Calu3 (cell line): ENCODE data around the gene DPF3. TPM values are rescaled to one million over a fixed set of nuclear protein-coding genes. Genes with fewer than 3 reads are reported as not detected.

Source experiments
- BruUV-seq: library from RNA; stranded (reverse); fragments of 400-500 nt; replicated peaks from 2 replicates; lab custom pipeline; 2021; lab: Mats Ljungman, UMichigan
- CTCF ChIA-PET: fragments of 300-600 bp; sonication (Branson Sonifier 250); formaldehyde crosslinking; loops from one replicate; lab custom pipeline; 2022; ENCODE audit warnings: antibody characterized with exemption; lab: Charles Lee
- DNase-seq: peaks from one replicate; pipeline ENCODE4 v3.0.0; 2022
- H3K27ac Mint-ChIP-seq: one replicate; pipeline ENCODE4 v1.8.0; 2022; ENCODE audit warnings: mixed read lengths; ENCODE audit not compliant: unreplicated experiment
- H3K27me3 Mint-ChIP-seq: one replicate; pipeline ENCODE4 v1.8.0; 2022; ENCODE audit warnings: mixed read lengths; ENCODE audit not compliant: unreplicated experiment
- H3K36me3 Mint-ChIP-seq: one replicate; pipeline ENCODE4 v1.8.0; 2022; ENCODE audit warnings: mild to moderate bottlenecking, moderate library complexity, mixed read lengths; ENCODE audit not compliant: insufficient read depth, unreplicated experiment
- H3K4me1 Mint-ChIP-seq: one replicate; pipeline ENCODE4 v1.8.0; 2022; ENCODE audit warnings: mild to moderate bottlenecking, low read depth, mixed read lengths; ENCODE audit not compliant: unreplicated experiment
- H3K4me3 Mint-ChIP-seq: one replicate; pipeline ENCODE4 v1.8.0; 2022; ENCODE audit warnings: mild to moderate bottlenecking, low read depth, moderate library complexity, mixed read lengths; ENCODE audit not compliant: unreplicated experiment
- H3K9me3 Mint-ChIP-seq: one replicate; pipeline ENCODE4 v1.8.0; 2022; ENCODE audit warnings: low read depth, mixed read lengths; ENCODE audit not compliant: unreplicated experiment
- intact Hi-C: fragments of 100-400 bp; cut with micrococcal nuclease; formaldehyde crosslinking; loops from one replicate; pipeline ENCODE4 v1.10.0; 2022; ENCODE audit not compliant: unreplicated experiment
- total RNA-seq: library from RNA; stranded (reverse); gene quantifications from 2 replicates; pipeline ENCODE4 v1.2.3, GENCODE V29; 2022
- TF ChIP-seq, protein P1 (sequence below): fragments of 200-600 bp; IDR thresholded peaks from one replicate; pipeline ENCODE4 v1.8.0; 2022; ENCODE audit warnings: antibody characterized with exemption; ENCODE audit not compliant: unreplicated experiment

The DPF3 gene
- total RNA-seq, 1 experiment from 2014 or later: 9.6 TPM

DNA sequence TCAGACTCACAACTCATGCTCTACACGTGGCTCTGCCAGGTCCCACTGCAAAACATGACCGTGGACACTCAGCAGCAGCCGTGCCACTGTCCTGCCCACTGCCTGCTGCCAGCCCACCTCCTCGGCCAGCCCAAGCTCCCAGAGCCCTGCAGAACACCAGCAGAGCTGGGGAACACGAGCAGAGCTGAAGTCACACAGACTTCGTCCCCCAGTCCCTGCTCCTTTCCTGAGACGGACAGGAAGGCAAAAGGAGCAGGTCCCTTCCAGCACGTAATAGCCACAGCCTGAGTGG, 152.1 kb downstream of the DPF3 start:
- intact Hi-C loops: no loop called here
- TF ChIP-seq, protein P1, sequence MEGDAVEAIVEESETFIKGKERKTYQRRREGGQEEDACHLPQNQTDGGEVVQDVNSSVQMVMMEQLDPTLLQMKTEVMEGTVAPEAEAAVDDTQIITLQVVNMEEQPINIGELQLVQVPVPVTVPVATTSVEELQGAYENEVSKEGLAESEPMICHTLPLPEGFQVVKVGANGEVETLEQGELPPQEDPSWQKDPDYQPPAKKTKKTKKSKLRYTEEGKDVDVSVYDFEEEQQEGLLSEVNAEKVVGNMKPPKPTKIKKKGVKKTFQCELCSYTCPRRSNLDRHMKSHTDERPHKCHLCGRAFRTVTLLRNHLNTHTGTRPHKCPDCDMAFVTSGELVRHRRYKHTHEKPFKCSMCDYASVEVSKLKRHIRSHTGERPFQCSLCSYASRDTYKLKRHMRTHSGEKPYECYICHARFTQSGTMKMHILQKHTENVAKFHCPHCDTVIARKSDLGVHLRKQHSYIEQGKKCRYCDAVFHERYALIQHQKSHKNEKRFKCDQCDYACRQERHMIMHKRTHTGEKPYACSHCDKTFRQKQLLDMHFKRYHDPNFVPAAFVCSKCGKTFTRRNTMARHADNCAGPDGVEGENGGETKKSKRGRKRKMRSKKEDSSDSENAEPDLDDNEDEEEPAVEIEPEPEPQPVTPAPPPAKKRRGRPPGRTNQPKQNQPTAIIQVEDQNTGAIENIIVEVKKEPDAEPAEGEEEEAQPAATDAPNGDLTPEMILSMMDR: no peak
- H3K36me3 Mint-ChIP-seq: no peaks in the 10 kb centered on the region
- no peak overlapping the region for H3K27ac Mint-ChIP-seq
- no peak for DNase-seq
- H3K4me3 Mint-ChIP-seq: no peak overlapping the region
- BruUV-seq: no TSS peak
- H3K4me1 Mint-ChIP-seq: no peaks in the 10 kb centered on the region
- CTCF ChIA-PET: no interaction called here
- H3K27me3 Mint-ChIP-seq: no peaks in the 10 kb centered on the region
- H3K9me3 Mint-ChIP-seq: no peaks in the 10 kb centered on the region

DNA sequence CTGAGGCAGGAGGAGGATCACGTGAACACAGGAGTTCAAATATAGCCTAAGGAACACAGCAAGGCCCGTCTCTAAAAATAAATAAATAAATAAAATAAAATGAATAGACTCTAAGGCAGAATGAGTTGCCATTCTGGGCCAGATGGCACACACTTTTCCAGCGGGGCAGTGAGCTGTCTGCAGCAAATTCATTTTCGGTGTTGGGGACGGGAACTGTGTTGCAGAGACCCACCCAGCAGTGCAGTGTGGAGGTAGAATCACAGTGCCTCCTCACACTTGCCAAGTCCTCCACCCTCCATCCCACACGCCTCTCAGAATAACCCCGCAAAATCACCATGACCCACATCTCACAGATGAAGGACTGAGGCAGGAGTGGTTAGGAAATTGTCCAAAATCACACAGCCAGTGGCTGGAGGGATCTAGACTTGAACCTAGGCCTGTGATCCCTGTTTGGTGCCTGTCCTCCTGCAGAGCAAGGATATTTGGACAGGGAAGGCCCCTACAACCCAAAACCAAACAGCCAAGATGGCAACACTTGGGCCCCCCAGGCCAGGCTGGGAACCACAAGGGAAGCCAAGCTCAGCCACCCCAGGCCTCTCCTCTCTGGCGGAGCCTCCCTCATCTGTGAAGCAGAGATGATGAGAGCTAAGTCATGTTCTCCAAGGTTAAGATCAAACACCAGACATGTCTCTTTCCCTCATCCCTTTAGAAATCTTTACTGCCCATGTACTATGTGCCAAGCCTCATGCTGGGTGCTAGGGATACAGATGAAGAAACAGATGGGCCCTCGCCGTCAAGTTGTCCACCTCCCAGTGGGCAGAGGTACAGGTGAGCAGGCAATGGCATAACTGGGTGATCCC, 152.7 kb downstream of the DPF3 start:
- intact Hi-C loops: no loop called here
- no peak for DNase-seq
- H3K27ac Mint-ChIP-seq: no peak overlapping the region
- no peaks in the 10 kb centered on the region for H3K27me3 Mint-ChIP-seq
- H3K9me3 Mint-ChIP-seq: no peaks in the 10 kb centered on the region
- no peak overlapping the region for H3K4me3 Mint-ChIP-seq
- H3K36me3 Mint-ChIP-seq: no peaks in the 10 kb centered on the region
- H3K4me1 Mint-ChIP-seq: no peaks in the 10 kb centered on the region
- TF ChIP-seq, protein P1: no peak
- no TSS peak for BruUV-seq
- CTCF ChIA-PET: no interaction called here

DNA sequence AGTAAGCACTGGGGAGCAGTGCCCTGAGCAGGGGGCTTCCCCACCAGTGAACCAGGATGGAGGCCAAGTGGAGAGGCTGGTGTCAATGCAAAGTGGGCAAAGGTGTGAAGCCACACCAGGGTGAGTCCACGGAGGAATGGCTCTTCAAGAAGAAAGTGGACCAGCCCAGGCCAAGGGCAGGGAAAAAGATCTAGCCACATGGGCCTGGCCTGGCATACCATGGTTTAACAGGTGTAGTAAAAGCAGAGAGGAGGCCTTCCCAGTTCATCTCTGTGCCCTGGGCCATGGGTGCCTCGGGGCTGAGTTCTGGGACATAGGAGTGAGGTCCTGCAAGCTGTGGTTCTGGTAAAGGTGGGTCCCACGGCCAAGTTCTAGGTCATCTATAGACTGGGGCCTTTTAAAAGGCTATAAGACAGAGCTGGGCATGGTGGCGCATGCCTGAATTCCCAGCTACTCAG, 153.4 kb downstream of the DPF3 start:
- no peaks in the 10 kb centered on the region for H3K36me3 Mint-ChIP-seq
- no peak overlapping the region for H3K4me3 Mint-ChIP-seq
- TF ChIP-seq, protein P1: no peak
- intact Hi-C loops: no loop called here
- H3K4me1 Mint-ChIP-seq: no peaks in the 10 kb centered on the region
- no peak for DNase-seq
- BruUV-seq: no TSS peak
- H3K27me3 Mint-ChIP-seq: no peaks in the 10 kb centered on the region
- no peak overlapping the region for H3K27ac Mint-ChIP-seq
- CTCF ChIA-PET: no interaction called here
- H3K9me3 Mint-ChIP-seq: no peaks in the 10 kb centered on the region

DNA sequence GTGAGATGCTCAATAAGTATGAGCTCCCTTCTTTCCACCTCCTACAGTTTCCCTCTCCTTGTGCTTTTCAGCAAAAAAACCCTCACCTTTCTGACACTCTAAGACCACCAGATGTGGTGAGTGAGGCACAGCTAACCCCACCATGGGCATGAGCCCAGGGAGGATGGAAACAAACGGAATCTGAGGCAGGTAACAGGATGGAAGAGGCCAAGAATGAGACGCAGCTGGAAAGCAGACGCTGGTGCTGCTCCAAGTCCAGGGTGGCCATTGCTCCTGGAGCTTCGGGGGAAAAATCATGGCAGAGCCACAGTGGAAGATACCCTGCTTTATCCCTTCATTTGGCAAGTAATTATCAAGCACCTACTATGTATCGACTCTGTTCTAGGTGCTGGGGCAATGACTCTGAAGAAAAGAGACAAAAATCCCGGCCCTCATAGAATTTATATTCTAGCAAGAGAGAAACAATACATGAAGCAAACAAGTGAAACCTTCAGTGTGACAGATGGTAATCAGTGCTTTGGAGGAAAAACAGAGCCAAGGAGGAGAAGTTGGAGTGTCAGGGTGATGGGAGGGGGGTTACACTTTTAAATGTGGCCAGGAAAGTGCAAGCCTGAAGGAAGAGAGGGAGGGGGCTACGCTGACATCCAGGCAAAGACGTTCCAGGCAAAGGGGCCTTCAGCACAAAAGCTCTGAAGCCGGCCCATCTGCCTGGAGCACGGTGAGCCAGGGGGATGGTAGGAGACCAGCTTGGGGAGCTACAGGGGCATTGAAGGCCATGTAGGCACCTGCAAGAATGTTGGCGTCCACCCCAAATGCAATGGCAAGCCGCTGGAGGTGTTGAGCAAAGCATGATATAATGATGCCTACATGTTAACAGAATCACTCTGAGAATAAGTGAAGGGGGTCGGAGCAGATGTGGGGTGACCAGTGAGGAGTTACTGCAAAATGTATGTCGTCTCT, 154.2 kb downstream of the DPF3 start:
- Mint-ChIP-seq H3K4me3 (no peak overlapping the region), H3K36me3 (no peaks in the 10 kb centered on the region), H3K4me1 (no peaks in the 10 kb centered on the region), H3K27ac (no peak overlapping the region), H3K27me3 (no peaks in the 10 kb centered on the region), H3K9me3 (no peaks in the 10 kb centered on the region)
- TF ChIP-seq, protein P1: no peak
- DNase-seq: no peak
- CTCF ChIA-PET: interaction anchor here (0.6 kb wide), 1 partner anchor 102 kb away, joined by 3 read pairs; no protein-coding TSS in a partner anchor
- intact Hi-C loops: no loop called here
- no TSS peak for BruUV-seq
